Measurements from ENCODE around the gene VEZF1. TPM values are rescaled to one million over a fixed set of nuclear protein-coding genes. Genes with fewer than 3 reads are reported as not detected.

VEZF1 gene
- total and polyA plus RNA-seq, 2 of the 8 experiments (the other 6 are each of a cell fraction or from before 2014, with no cell fraction given) = 28.9 to 61.9 TPM

GRCh38 chr17:57928928-57929327 is 59.1 kb downstream of the VEZF1 start:
- no peak overlapping the region for H3K4ac ChIP-seq (replicated peaks; ENCODE audit: insufficient read length, low read depth, low read length)
- TF ChIP-seq HDAC2 (IDR thresholded peaks at IDR 0.05; ENCODE audit: borderline replicate concordance in 1 of 2, low read depth in 2 of 2, low read length in 2 of 2) (no peak), RBBP5 (IDR thresholded peaks at IDR 0.05; ENCODE audit: borderline replicate concordance, low read depth, low read length) (no peak), CTBP2 (IDR thresholded peaks at IDR 0.05; ENCODE audit: borderline replicate concordance, insufficient read depth, insufficient read length, low read length) (no peak)
- H2AK5ac ChIP-seq (ENCODE audit: low read depth, low read length) = no peak overlapping the region
- peaks cover 0 to 2% (median 0%) of the 10 kb centered on the region in 4 experiments; a peak in 1 of 7 replicates for H3K27me3 ChIP-seq (replicated peaks in 1 of 4; ENCODE audit: control insufficient read depth in 3 of 4, extremely low read depth in 1 of 4, insufficient read depth in 3 of 4, low read length in 3 of 4)
- H4K91ac ChIP-seq (replicated peaks; ENCODE audit: insufficient read length, low read length) = no peak overlapping the region
- H3K56ac ChIP-seq (replicated peaks; ENCODE audit: insufficient read length, low read depth, low read length) = no peak overlapping the region
- CTCF ChIA-PET (ENCODE audit: partially characterized antibody) = interaction anchor here (1.2 to 1.6 kb wide), 2 partner anchors 25 to 71 kb away, joined by 3 to 6 read pairs; partner anchors contain the start of gene CUEDC1
- H2AFZ ChIP-seq (ENCODE audit: low read length) = no peak overlapping the region
- H2BK20ac ChIP-seq (ENCODE audit: low read length) = no peak overlapping the region
- H3K79me2 ChIP-seq (ENCODE audit: control insufficient read depth in 1 of 2, insufficient read depth in 2 of 2, low read length in 2 of 2) = no peaks in the 10 kb centered on the region
- no peak overlapping the region for H3K18ac ChIP-seq (ENCODE audit: extremely low read depth, low read length)
- H3K23me2 ChIP-seq (ENCODE audit: low read depth, low read length) = no peaks in the 10 kb centered on the region
- no peak overlapping the region for H2BK5ac ChIP-seq (ENCODE audit: low read depth, low read length)
- H3K4me3 ChIP-seq (ENCODE audit: extremely low read depth in 1 of 4, insufficient read depth in 2 of 4, low read depth in 3 of 4, low read length in 4 of 4) = no peak overlapping the region
- no peak overlapping the region for H3K4me2 ChIP-seq (ENCODE audit: insufficient read depth in 1 of 2, low read depth in 2 of 2, low read length in 2 of 2)
- H4K8ac ChIP-seq (ENCODE audit: extremely low read depth, insufficient read depth, low read length) = no peak overlapping the region
- DNase-seq (ENCODE audit: low read depth in 1 of 2, low spot score in 2 of 2) (no peak), FAIRE-seq (no peak)
- H2BK15ac ChIP-seq (ENCODE audit: low read length) = no peak overlapping the region
- H3K27ac ChIP-seq (ENCODE audit: low read depth, low read length) = no peak overlapping the region
- no peak overlapping the region for H3K14ac ChIP-seq (ENCODE audit: insufficient read length)
- 86% methylated on average over 5 of the region's 5 CpGs; no CpG with 5 or more reads in 1 of the 2 experiments for WGBS, 2 experiments (ENCODE audit: extremely low coverage in 1 of 2, insufficient coverage in 1 of 2, insufficient read length in 1 of 2, insufficient replicate concordance in 2 of 2, low coverage in 1 of 2, low lambda C conversion rate in 2 of 2, missing lambda C conversion rate in 1 of 2)
- H2BK12ac ChIP-seq (ENCODE audit: low read depth, low read length) = no peak overlapping the region
- H3K9me3 ChIP-seq (ENCODE audit: insufficient read depth in 2 of 2, low read depth in 1 of 2, low read length in 1 of 2) = no peaks in the 10 kb centered on the region
- no peak overlapping the region for H3K23ac ChIP-seq (ENCODE audit: insufficient read length)
- no peak overlapping the region for H3K9ac ChIP-seq (replicated peaks in 1 of 4; ENCODE audit: extremely low read depth in 1 of 4, low read depth in 3 of 4, low read length in 3 of 4)
- peaks cover 2 to 9% (median 6%) of the 10 kb centered on the region in 4 experiments for H3K4me1 ChIP-seq (replicated peaks in 1 of 4; ENCODE audit: control insufficient read depth in 3 of 4, insufficient read depth in 4 of 4, low read length in 3 of 4)
- POLR2A ChIA-PET (ENCODE audit: partially characterized antibody) = no interaction called here
- no peaks in the 10 kb centered on the region for H4K20me1 ChIP-seq (replicated peaks in 1 of 2; ENCODE audit: control insufficient read depth in 1 of 2, insufficient read depth in 2 of 2, low read length in 2 of 2)
- no peaks in the 10 kb centered on the region for H3K36me3 ChIP-seq (ENCODE audit: control insufficient read depth in 2 of 4, insufficient read depth in 4 of 4, low read length in 3 of 4)
- 0 out of 2 replicates have a peak, but pooled peaks cover 2% of the 10 kb centered on the region for H3K79me1 ChIP-seq (ENCODE audit: low read depth, low read length)
- H4K5ac ChIP-seq (ENCODE audit: insufficient read length, low read depth, low read length) = no peak overlapping the region
- no peak overlapping the region for H2BK120ac ChIP-seq (replicated peaks; ENCODE audit: low read depth, low read length)

Data from H1 (cell line).